A549 (cell line): ENCODE results near the gene PRR35.

Experiments
- CBX8 ChIP-seq: fragments of 200-600 bp; sonication (generic); IDR thresholded peaks from 2 replicates; pipeline ENCODE4 v1.6.1; 2016
- CEBPB ChIP-seq, 2 experiments: fragments of >200 bp in 1 of 2; sonication (Bioruptor Twin) in 1 of 2; formaldehyde crosslinking in 1 of 2; IDR thresholded peaks; 2 replicates each; pipeline ENCODE4 v1.6.1; 2012 to 2016
- GATA3 ChIP-seq: IDR thresholded peaks from 2 replicates; pipeline ENCODE4 v1.6.1; 2012; ENCODE audit warnings: borderline replicate concordance
- JUN ChIP-seq, 2 experiments: fragments of >200 bp; sonication (Bioruptor Twin); formaldehyde crosslinking; IDR thresholded peaks; 2 replicates in 1 of 2; 3 replicates in 1 of 2; pipeline ENCODE4 v1.6.1; 2016 to 2017
- MYC ChIP-seq: IDR thresholded peaks from 2 replicates; pipeline ENCODE4 v1.6.1; 2012; ENCODE audit warnings: mild to moderate bottlenecking, inconsistent platforms, low read length, improper control_type of control experiment, borderline replicate concordance
- NPAS2 ChIP-seq: fragments of 250-450 bp; sonication (Bioruptor Pico); IDR thresholded peaks from 2 replicates; pipeline ENCODE4 v1.8.0; 2022; ENCODE audit warnings: mild to moderate bottlenecking, moderate library complexity, borderline replicate concordance
- POLR2A ChIP-seq: IDR thresholded peaks from 2 replicates; pipeline ENCODE4 v1.6.1; 2012; ENCODE audit warnings: mild to moderate bottlenecking, low read length
- RAD21 ChIP-seq, 2 experiments: fragments of >200 bp in 1 of 2; sonication (Bioruptor Twin) in 1 of 2; formaldehyde crosslinking in 1 of 2; IDR thresholded peaks in 1 of 2; conservative IDR thresholded peaks in 1 of 2; 2 replicates in 1 of 2; 3 replicates in 1 of 2; pipeline ENCODE4 v1.6.1; 2012 to 2018; ENCODE audit warnings: inconsistent platforms in 1 of 2
- RFX5 ChIP-seq: fragments of 450-650 bp; IDR thresholded peaks from 2 replicates; pipeline ENCODE4 v1.7.1; 2014; ENCODE audit warnings: antibody characterized with exemption, mild to moderate bottlenecking, moderate library complexity
- SMC3 ChIP-seq: fragments of >200 bp; sonication (Bioruptor Twin); formaldehyde crosslinking; IDR thresholded peaks from 3 replicates; pipeline ENCODE4 v1.6.1; 2018; ENCODE audit warnings: inconsistent platforms
- ZFP36 ChIP-seq: fragments of 450-650 bp; IDR thresholded peaks from 2 replicates; pipeline ENCODE4 v1.6.1; 2014; ENCODE audit warnings: borderline replicate concordance; ENCODE audit not compliant: partially characterized antibody
- TF ChIP-seq, protein P1 (sequence below): fragments of >200 bp; sonication (Bioruptor Twin); formaldehyde crosslinking; IDR thresholded peaks from 3 replicates; pipeline ENCODE4 v1.5.1; 2016
- TF ChIP-seq, protein P2 (sequence below): fragments of 250-450 bp; sonication (Bioruptor Pico); IDR thresholded peaks from 2 replicates; pipeline ENCODE4 v1.5.0; 2021; ENCODE audit warnings: mild to moderate bottlenecking, moderate library complexity, borderline replicate concordance
- TF ChIP-seq, protein P3 (sequence below): fragments of 450-650 bp; IDR thresholded peaks from 2 replicates; pipeline ENCODE4 v1.6.1; 2014; ENCODE audit warnings: antibody characterized with exemption

DNA sequence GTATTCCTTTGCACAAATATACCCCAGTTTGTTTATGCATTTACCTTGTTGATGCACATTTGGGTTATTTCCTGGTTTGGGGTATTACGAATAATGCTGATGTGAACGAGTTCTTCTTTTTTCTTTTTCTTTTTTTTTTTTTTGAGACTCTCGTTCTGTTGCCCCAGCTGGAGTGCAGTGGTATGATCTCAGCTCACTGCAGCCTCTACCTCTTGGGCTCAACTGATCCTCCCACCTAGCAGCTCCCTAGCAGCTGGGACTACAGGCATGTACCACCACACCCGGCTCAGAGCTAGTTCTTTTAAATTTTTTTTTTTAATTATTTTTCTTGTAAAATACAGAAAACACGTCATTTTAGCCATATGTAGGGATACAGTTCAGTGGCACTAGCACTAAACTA lies 43.7 kb downstream of the PRR35 start:
- TF ChIP-seq, protein P1, sequence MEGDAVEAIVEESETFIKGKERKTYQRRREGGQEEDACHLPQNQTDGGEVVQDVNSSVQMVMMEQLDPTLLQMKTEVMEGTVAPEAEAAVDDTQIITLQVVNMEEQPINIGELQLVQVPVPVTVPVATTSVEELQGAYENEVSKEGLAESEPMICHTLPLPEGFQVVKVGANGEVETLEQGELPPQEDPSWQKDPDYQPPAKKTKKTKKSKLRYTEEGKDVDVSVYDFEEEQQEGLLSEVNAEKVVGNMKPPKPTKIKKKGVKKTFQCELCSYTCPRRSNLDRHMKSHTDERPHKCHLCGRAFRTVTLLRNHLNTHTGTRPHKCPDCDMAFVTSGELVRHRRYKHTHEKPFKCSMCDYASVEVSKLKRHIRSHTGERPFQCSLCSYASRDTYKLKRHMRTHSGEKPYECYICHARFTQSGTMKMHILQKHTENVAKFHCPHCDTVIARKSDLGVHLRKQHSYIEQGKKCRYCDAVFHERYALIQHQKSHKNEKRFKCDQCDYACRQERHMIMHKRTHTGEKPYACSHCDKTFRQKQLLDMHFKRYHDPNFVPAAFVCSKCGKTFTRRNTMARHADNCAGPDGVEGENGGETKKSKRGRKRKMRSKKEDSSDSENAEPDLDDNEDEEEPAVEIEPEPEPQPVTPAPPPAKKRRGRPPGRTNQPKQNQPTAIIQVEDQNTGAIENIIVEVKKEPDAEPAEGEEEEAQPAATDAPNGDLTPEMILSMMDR, result no peak
- no peak for TF ChIP-seq NPAS2 (CRISPR knock-in tag)
- TF ChIP-seq RAD21 (conservative IDR thresholded peaks at IDR 0.05 in 1 of 2, IDR thresholded peaks at IDR 0.05 in 1 of 2), result no peak
- TF ChIP-seq RFX5, result no peak
- TF ChIP-seq CEBPB (IDR thresholded peaks at IDR 0.05), result no peak
- TF ChIP-seq GATA3, result no peak
- TF ChIP-seq ZFP36, result no peak
- TF ChIP-seq SMC3, result no peak
- TF ChIP-seq, protein P2, sequence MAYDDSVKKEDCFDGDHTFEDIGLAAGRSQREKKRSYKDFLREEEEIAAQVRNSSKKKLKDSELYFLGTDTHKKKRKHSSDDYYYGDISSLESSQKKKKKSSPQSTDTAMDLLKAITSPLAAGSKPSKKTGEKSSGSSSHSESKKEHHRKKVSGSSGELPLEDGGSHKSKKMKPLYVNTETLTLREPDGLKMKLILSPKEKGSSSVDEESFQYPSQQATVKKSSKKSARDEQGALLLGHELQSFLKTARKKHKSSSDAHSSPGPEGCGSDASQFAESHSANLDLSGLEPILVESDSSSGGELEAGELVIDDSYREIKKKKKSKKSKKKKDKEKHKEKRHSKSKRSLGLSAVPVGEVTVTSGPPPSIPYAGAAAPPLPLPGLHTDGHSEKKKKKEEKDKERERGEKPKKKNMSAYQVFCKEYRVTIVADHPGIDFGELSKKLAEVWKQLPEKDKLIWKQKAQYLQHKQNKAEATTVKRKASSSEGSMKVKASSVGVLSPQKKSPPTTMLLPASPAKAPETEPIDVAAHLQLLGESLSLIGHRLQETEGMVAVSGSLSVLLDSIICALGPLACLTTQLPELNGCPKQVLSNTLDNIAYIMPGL, result no peak
- no peak for TF ChIP-seq JUN (IDR thresholded peaks at IDR 0.05)
- TF ChIP-seq MYC, result no peak
- no peak for TF ChIP-seq POLR2A
- TF ChIP-seq, protein P3, sequence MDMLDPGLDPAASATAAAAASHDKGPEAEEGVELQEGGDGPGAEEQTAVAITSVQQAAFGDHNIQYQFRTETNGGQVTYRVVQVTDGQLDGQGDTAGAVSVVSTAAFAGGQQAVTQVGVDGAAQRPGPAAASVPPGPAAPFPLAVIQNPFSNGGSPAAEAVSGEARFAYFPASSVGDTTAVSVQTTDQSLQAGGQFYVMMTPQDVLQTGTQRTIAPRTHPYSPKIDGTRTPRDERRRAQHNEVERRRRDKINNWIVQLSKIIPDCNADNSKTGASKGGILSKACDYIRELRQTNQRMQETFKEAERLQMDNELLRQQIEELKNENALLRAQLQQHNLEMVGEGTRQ, result no peak
- no peak for TF ChIP-seq CBX8
